Measurements from ENCODE around the gene CALY.

The CALY gene

DNA sequence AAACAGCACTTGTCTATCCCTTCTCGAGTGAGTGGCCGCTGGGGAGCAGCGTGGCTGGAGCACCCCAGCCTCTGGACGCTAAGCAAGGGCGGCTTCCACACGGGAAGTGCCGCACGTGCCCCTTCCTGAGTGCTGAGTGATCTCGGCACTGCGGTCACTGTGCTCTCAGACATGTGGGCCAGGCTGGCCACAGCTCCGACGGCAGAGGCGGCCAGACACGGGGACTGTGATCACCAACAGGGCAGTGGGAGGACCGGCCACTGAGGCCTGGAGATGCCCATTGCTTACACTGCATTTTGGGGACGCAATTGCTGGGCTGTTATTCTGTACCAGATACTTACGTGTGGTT, 29.4 kb upstream of the CALY start:
- DNase-seq (ENCODE audit: low read depth): no peak

DNA sequence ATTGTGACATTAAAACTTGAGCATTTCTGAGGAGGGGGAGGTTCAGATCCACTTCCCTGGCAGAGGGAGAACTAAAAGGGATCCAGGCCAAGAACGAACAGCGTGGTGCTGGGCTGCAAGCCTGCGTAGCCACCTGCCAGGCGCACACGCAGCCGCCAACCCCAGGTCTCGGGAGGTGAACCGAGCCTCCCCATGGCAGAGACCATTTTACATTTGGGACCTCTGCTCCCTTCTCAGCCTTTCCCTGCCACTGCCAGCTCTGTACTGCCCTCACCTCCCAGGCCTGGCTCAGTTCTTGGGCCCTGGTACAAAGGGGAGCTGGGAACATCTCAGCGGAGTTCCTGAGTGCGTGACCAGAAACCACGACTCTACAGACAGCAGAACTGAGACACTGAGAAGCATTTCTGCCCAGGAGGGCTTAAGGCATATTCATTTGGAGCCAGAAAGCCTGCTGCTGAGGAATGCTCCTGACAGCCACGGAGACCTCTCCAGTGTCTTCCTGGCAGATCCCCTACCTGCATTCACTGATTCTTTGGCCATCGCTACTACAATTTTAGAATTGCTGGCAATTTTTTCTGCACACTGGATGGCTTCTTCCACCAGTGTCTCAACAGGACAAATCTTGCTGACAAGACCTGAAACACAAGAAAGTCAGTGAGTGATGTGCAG, 28.9 kb upstream of the CALY start:
- no peak for DNase-seq (ENCODE audit: low read depth)

DNA sequence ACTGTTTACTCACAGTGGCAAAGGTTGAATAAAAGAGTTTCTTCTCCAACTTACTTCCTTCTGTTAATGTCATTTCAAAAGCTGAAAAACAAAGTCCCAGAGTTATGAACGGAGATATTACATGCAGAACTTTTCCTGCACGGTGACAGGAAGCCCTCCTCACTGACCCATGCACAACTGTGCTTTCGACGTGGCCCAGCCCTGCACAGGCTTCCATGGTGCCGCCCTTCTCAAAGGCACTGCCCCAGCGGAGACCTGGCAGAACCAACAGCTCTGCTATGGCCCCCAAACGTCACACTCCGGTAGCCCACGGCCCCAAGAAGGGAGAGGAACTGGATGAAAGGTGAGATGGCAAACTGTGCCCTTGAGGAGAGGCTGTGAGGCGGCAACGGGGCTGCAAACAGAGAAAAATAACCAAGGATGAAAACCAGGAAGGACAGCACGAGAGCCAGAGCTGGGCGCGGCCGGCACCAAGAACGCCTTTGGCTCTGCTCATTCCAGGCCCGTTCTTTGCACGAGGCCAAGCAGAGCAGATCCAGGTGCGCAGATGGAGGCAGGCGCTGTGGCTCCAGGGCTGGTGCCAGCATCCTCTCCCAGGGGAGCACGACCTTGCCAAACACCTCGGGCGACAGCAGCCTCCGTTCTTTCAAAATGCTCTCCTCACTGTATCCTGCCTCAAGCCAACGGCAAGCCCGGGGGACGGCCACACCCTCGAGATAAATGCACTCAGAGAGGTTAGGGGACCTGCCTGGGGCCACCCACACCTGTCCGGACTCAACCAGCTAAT, 28.1 kb upstream of the CALY start:
- no peak for DNase-seq (ENCODE audit: low read depth)

- DNase-seq (ENCODE audit: low read depth): no peak
These were observed 26.1 kb upstream of the CALY start for GRCh38 chr10:133362846-133363245.

GRCh38 chr10:133361773-133362441, 25.2 kb upstream of the CALY start:
- DNase-seq (ENCODE audit: low read depth): no peak

DNA sequence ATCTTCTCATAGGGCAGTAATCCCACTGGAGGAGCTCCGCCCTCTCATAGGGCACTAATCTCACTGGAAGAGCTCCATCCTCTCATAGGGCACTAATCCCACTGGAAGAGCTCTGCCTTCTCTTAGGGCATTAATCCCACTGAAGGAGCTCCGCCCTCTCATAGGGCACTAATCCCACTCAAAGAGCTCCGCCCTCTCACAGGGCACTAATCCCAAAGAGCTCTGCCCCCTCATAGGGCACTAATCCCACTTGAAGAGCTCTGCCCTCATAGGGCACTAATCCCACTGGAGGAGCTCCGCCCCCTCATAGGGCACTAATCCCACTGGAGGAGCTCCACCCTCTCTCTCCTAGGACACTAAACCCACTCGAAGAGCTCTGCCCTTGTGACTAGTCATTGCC, 24.5 kb upstream of the CALY start:
- no peak for DNase-seq (ENCODE audit: low read depth)

GRCh38 chr10:133359972-133360610, 23.4 kb upstream of the CALY start:
- no peak for DNase-seq (ENCODE audit: low read depth)

DNA sequence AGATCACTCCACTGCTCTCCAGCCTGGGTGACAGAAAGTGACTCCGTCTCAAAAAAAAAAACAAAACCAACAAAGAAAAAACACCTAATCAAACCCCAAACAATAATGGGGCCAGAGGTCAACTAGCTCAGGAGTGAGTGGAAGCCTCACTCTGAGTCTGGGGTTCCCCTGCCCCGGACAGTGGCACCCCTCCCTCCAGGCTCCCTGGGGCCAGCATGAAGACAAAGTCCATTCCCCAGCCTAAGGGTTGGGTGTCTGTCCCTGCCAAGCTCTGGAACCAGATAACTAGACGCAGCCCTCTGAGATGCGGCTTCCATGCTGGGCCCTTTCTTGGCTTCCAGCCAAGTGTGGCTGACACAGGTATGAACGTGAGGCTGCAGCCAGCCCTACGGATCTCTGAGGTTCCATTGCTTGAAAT, 22.9 kb upstream of the CALY start:
- DNase-seq (ENCODE audit: low read depth): no peak

- no peak for DNase-seq (ENCODE audit: low read depth)
These were observed 22.2 kb upstream of the CALY start for GRCh38 chr10:133358925-133359310.

- no peak for DNase-seq (ENCODE audit: low read depth)
These were observed 21.6 kb upstream of the CALY start for GRCh38 chr10:133358162-133358924.

GRCh38 chr10:133357285-133358161, 20.8 kb upstream of the CALY start, which contains the start of gene FUOM:
TSS of gene FUOM (minus strand) at chr10:133358019. CDS start at chr10:133358007, 12 bp downstream.
- DNase-seq (ENCODE audit: low read depth): peak; percentile 69

GRCh38 chr10:133356549-133357284, 20.0 kb upstream of the CALY start:
- no peak for DNase-seq (ENCODE audit: low read depth)

GRCh38 chr10:133355991-133356390, 19.3 kb upstream of the CALY start:
- DNase-seq (ENCODE audit: low read depth): no peak

DNA sequence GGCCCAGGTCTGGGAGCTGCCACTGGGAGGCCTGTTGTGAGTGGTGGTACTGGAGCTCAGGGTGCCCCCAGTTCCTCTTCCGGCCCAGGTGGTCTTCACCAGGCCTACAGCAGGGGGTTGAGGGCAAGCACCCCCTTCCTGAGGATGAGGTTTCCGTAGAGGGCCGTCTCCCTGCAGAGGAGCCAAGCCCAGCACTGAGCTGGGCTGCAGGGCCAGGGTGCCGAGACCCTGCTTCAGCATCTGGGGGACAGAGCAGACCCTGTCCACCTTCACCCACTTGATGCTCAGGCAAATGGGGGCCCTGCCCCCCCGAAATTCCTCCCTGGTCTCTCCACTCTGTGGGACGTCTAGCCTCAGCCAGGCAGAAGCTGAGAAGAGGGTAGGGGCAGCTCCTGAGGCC, 18.6 kb upstream of the CALY start:
- DNase-seq (ENCODE audit: low read depth): no peak

DNA sequence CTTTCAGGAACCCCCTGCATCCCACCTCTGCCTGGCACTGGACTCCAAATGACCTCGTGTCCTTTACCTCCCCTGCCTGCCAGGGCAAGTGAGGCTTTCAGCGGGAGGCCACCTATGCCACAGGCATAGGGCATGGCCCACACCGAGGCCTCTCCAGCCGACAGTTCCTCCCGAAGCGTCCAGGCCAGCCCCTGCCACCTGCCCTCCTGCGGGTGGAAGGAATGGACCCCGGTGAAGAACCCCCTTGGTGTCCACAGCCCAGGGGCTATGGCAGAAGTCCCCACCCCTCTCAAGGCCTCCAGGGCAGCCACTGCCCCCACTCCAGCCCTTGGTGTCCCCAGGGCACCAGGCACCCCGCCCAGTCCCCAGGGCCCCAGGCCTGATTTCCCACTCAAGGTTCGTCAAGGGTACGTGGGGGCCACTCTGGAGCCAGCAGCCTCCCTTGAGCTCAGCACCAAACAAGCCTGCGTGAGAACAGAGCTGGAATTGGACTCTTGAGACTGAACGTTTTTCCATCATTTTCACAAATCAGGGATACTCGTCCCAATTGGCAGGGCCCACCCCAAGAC, 18.1 kb upstream of the CALY start:
- no peak for DNase-seq (ENCODE audit: low read depth)

DNA sequence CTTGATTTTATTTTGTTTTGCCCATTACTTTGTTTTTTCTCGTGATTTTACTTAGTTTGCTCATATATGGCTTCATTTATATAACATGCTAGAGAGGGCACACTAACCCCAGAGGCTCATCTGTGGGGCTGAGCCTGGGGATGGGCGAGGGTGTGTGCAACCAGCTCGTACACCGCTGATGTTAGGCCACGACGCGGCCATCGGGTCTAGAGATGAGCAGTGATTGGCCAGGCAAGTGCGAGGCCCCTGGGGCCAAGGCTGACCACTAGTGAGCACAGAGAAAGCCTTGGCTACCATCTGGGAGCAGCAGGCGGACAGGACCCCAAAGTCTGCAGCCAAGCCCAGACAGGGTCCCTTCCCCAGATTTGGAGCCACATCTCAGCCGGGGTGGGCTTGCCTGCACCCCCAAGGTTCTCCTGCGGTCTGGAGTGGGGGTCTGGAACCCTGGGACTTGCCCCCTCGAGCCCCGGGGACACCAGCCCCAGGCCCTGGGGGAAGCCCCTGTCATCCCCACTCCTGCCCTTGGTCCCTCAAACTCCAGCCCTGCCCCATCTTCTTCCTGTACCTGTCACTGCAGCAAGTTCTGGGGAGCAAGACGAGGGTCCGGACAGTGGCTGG, 17.4 kb upstream of the CALY start:
- DNase-seq (ENCODE audit: low read depth): no peak

DNA sequence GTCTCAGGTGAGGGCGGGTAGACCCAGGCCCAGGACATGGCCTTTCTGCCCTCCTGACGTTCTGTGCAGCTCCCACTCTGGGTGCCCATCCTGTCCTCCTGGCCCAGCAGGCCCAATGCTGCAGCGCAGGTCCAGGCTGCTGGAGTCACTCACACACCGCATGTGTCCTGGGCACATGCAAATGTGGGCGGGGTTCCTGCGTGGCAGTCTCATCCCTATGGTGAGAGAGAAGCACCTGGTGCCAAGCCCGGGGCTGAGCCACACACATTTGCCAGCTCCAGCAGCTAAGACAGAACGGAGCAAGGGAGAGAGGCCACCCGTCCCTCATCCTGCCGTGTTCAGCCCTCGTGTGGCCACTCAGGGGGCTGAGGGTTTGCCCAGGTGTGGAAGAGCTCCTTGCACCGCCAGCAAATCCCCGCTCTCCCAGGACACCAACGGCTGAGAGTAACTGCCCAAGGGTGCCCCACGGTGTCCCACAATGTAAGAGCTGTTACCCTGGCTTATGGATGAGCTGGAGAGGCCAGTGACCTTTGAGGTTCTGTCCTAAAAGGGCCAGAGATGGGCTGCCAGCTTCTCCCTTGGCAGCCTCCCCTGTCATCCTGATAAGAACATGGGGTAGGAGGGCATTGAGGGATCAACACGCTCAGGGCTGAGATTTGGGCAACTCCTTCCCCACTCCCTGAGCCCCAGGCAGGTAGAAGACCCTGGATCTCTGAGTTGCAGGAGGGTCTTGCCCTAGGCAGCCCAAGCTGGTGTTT, 16.7 kb upstream of the CALY start:
- DNase-seq (ENCODE audit: low read depth): no peak
